ENCODE measurements around the gene FAM193B. TPM values are rescaled to one million over a fixed set of nuclear protein-coding genes. Genes with fewer than 3 reads are reported as not detected.

FAM193B gene
- total RNA-seq, 1 experiment from 2014 or later: 41.1 TPM

DNA sequence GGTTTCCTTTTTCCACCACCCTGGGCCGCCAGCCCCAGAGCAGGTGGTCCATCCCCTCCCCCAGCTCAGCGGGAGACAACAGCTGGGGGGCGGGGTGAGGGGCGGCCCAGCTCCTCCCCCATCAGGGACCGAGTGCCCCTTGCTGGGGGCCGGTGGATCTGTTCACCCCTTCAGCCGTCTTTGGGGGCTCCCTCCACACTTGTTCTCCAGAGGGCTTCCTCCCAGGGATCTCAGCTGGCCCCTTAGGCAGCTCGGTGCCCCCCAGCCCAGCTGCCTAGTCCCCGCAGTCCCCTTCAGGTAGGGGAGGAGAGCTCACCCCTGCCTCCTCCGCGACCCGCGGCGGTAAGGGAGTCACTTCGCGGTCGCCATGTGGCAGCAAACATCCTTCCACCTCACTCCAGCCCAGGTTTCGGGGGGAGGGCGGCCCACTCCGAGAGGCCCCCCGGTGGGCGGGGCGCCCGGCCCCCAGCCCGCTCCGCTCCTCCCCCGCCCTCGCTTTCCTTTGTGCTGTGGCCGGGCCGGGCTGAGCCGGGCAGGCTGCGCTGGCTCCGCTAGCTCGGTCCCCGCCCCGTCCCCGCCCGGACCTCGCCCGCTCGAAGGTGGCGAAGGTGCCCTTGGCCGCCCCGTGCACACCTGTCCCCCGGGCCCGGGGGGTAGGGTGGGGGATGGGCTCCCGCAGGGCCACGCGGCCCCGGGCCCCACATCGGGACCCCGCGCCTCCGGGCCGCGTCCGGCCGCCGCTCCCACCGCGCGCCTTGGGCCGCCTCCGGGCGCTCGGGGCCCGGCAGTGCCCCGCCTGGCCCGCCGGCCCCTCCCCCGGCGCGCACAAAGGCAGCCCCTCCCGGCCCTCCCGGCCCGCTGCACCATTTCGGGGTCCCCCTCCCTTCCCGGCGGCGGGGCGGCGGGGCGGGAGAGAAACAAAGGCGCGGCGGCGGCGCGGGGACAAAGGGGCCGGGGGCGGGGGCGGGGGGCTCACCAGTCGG, 81.6 kb downstream of the FAM193B start:
- no peak overlapping the region for H3K27ac ChIP-seq (ENCODE audit: low read length)
- CTCF ChIA-PET: interaction anchor here (0.5 to 0.7 kb wide), 4 partner anchors 24 to 100 kb away, joined by 3 to 7 read pairs (median 5); partner anchors contain the start of gene DDX41
- peak overlapping the region; percentile 98 for H3K4me2 ChIP-seq (ENCODE audit: low read length)
- H3K9ac ChIP-seq (ENCODE audit: low read length): peak overlapping the region; percentile 68
- no peaks in the 10 kb centered on the region for H3K27me3 ChIP-seq (ENCODE audit: low read length)
- POLR2A ChIA-PET (ENCODE audit: unreplicated experiment): interaction anchor here (0.6 to 1.9 kb wide), 2 partner anchors 25 to 45 kb away, joined by 6 read pairs; partner anchors contain the start of gene PDLIM7
- peak overlapping the region; percentile 60 for H2AFZ ChIP-seq (ENCODE audit: low read length)
- H3K79me2 ChIP-seq (ENCODE audit: low read length): peaks cover 34% of the 10 kb centered on the region
- ATAC-seq (peak; percentile 53), DNase-seq (peak; percentile 44)
- H3K4me3 ChIP-seq (ENCODE audit: low read length): peak overlapping the region; percentile 90
- H3K4me1 ChIP-seq (ENCODE audit: insufficient read depth, low read length): peaks cover 21% of the 10 kb centered on the region
- H4K20me1 ChIP-seq (ENCODE audit: low read length): peaks cover 36% of the 10 kb centered on the region; the same call in 1 of the 2 replicates
- peaks cover 4% of the 10 kb centered on the region; the same call in 1 of the 2 replicates for H3K36me3 ChIP-seq (ENCODE audit: low read depth, low read length)
- TSS peak; percentile 36 for BruUV-seq (replicated peaks)
- no peaks in the 10 kb centered on the region for H3K9me2 ChIP-seq (replicated peaks; ENCODE audit: low read length)
- intact Hi-C loops (cut with micrococcal nuclease): loop anchor here (2.0 kb wide), 1 partner anchor 16 kb away; no protein-coding TSS in a partner anchor
- no peaks in the 10 kb centered on the region for H3K9me3 ChIP-seq (ENCODE audit: low read length)
- TF ChIP-seq, protein P1, sequence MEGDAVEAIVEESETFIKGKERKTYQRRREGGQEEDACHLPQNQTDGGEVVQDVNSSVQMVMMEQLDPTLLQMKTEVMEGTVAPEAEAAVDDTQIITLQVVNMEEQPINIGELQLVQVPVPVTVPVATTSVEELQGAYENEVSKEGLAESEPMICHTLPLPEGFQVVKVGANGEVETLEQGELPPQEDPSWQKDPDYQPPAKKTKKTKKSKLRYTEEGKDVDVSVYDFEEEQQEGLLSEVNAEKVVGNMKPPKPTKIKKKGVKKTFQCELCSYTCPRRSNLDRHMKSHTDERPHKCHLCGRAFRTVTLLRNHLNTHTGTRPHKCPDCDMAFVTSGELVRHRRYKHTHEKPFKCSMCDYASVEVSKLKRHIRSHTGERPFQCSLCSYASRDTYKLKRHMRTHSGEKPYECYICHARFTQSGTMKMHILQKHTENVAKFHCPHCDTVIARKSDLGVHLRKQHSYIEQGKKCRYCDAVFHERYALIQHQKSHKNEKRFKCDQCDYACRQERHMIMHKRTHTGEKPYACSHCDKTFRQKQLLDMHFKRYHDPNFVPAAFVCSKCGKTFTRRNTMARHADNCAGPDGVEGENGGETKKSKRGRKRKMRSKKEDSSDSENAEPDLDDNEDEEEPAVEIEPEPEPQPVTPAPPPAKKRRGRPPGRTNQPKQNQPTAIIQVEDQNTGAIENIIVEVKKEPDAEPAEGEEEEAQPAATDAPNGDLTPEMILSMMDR (conservative IDR thresholded peaks at IDR 0.05; ENCODE audit: low read depth, low read length): no peak
- no peak for TF ChIP-seq EZH2 (IDR thresholded peaks at IDR 0.05; ENCODE audit: low read length, unreplicated experiment)
- TF ChIP-seq EZH2phosphoT487 (IDR thresholded peaks at IDR 0.05; ENCODE audit: borderline replicate concordance, low read length): no peak
- no peaks in the 10 kb centered on the region for H3F3A ChIP-seq (ENCODE audit: low read length, unreplicated experiment)

DNA sequence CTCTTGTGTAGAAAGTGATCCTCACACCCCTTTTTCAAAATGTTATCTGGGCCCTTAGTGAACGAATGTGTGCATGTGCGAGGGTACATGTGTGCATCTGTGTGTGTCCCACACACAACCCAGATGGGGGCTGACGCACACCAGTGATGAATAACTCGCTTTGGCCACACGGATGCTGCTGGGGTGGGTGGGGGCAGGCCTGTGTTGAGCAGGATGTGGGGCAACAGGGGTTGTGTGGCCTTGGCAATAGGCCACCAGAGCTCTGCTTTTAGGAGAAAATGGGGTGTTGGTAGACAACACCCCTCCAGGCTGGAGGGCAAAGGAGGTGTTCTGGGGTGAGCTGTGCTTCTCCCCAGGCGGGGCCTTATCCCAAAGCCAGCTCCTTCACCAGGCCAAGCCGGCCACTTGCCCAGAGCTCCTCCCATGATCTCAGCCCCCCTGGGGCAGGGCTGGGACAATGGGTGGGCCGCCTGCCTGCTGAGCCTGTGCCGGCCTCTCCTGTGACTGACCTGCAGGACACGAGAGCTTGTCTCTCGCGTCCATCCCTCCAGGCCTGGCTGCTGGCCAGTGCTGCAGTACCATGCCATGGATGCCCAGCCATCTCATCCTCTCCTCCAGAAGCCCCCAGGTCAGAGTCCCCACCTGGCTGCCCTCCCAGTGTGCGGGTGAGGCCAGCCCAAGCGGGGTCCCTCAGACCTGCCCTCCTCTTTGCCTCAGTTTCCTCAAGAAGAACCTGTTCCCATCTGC, 82.6 kb downstream of the FAM193B start:
- peak overlapping the region; percentile 98 for H3K4me2 ChIP-seq (ENCODE audit: low read length)
- POLR2A ChIA-PET (ENCODE audit: unreplicated experiment): interaction anchor here (1.9 kb wide), 1 partner anchor 26 kb away, joined by 6 read pairs; the partner anchor contains the start of gene PDLIM7
- H2AFZ ChIP-seq (ENCODE audit: low read length): no peak overlapping the region
- no peaks in the 10 kb centered on the region for H3K9me3 ChIP-seq (ENCODE audit: low read length)
- no TSS peak for BruUV-seq (replicated peaks)
- 0 out of 2 replicates have a peak overlapping the region, but pooled peaks have one; percentile 4 for H3K27ac ChIP-seq (ENCODE audit: low read length)
- H4K20me1 ChIP-seq (ENCODE audit: low read length): peaks cover 36% of the 10 kb centered on the region; the same call in 1 of the 2 replicates
- no peaks in the 10 kb centered on the region for H3F3A ChIP-seq (ENCODE audit: low read length, unreplicated experiment)
- CTCF ChIA-PET: interaction anchor here (0.5 to 0.7 kb wide), 4 partner anchors 25 to 1663 kb away, joined by 3 to 7 read pairs (median 4); no protein-coding TSS in a partner anchor
- peak overlapping the region; percentile 90 for H3K4me3 ChIP-seq (ENCODE audit: low read length)
- H3K27me3 ChIP-seq (ENCODE audit: low read length): no peaks in the 10 kb centered on the region
- DNase-seq (no peak), ATAC-seq (no peak)
- TF ChIP-seq, protein P1 (conservative IDR thresholded peaks at IDR 0.05; ENCODE audit: low read depth, low read length): no peak
- TF ChIP-seq EZH2 (IDR thresholded peaks at IDR 0.05; ENCODE audit: low read length, unreplicated experiment) (no peak), EZH2phosphoT487 (IDR thresholded peaks at IDR 0.05; ENCODE audit: borderline replicate concordance, low read length) (no peak)
- intact Hi-C loops (cut with micrococcal nuclease): loop anchor here (1.0 to 2.0 kb wide), 2 partner anchors 15 to 26 kb away; partner anchors contain the start of gene PDLIM7
- peaks cover 21% of the 10 kb centered on the region for H3K4me1 ChIP-seq (ENCODE audit: insufficient read depth, low read length)
- peaks cover 34% of the 10 kb centered on the region for H3K79me2 ChIP-seq (ENCODE audit: low read length)
- peak overlapping the region; percentile 68 for H3K9ac ChIP-seq (ENCODE audit: low read length)
- H3K36me3 ChIP-seq (ENCODE audit: low read depth, low read length): peaks cover 6% of the 10 kb centered on the region; the same call in 1 of the 2 replicates
- H3K9me2 ChIP-seq (replicated peaks; ENCODE audit: low read length): no peaks in the 10 kb centered on the region

All from PC-3 (cell line).